Omental fat pad (tissue), 4 donors: ENCODE results near the gene ZSWIM5. TPM values are rescaled to one million over a fixed set of nuclear protein-coding genes. Genes with fewer than 3 reads are reported as not detected.
A peak's percentile ranks its signal among the peaks of the same experiment; 100 is the strongest.
"Not testable (repeated sequence)": the region's sequence is repeated elsewhere in the genome, so short reads cannot be mapped to it uniquely, and the experiment has no call there.

Source experiments
- ATAC-seq: fragments of 150-250 bp; one replicate; pipeline ENCODE4 v1.9.1; 2016; ENCODE audit warnings: mild to moderate bottlenecking, moderate library complexity; ENCODE audit not compliant: low FRiP score
- DNase-seq: peaks from one replicate; pipeline ENCODE4 v3.0.0-alpha.2; 2019; ENCODE audit warnings: low spot score
- CTCF ChIP-seq, 3 donors: fragments of 450-650 bp; IDR thresholded peaks; one replicate each; pipeline ENCODE4 v1.5.1; 2016 to 2017; ENCODE audit warnings: antibody characterized with exemption in 3 of 3, mild to moderate bottlenecking in 3 of 3, moderate library complexity in 2 of 3
- total RNA-seq, 4 donors: library from RNA; depleted of rRNA; stranded (reverse); fragments of >200 nt; gene quantifications; one replicate each; pipeline ENCODE4 v1.1.0, GENCODE V29; 2016

ZSWIM5 gene
- total RNA-seq, 4 donors from 2014 or later = 0.48 to 1.5 (median 0.88) TPM

- TF ChIP-seq CTCF (IDR thresholded peaks at IDR 0.05) = no peak
- DNase-seq (no peak), ATAC-seq (peak; percentile 90)
Measured at GRCh38 chr1:45205011-45205909, 1.1 kb downstream of the ZSWIM5 start.

GRCh38 chr1:45200906-45201500 lies 5.4 kb downstream of the ZSWIM5 start:
- no peak for TF ChIP-seq CTCF (IDR thresholded peaks at IDR 0.05)

GRCh38 chr1:45200435-45200834 lies 6.0 kb downstream of the ZSWIM5 start:
- no peak for TF ChIP-seq CTCF (IDR thresholded peaks at IDR 0.05)
- ATAC-seq (no peak), DNase-seq (no peak)

More at GRCh38 chr1:45200906-45201500, 5.4 kb downstream of the ZSWIM5 start:
- ATAC-seq (no peak), DNase-seq (no peak)

- no peak for ATAC-seq
- DNase-seq = no peak
- TF ChIP-seq CTCF (IDR thresholded peaks at IDR 0.05) = no peak
Measured at GRCh38 chr1:45198185-45198584, 8.2 kb downstream of the ZSWIM5 start.

- no peak for TF ChIP-seq CTCF (IDR thresholded peaks at IDR 0.05)
- ATAC-seq = no peak
- DNase-seq = no peak
Measured at GRCh38 chr1:45196863-45197262, 9.5 kb downstream of the ZSWIM5 start.

- no peak for TF ChIP-seq CTCF (IDR thresholded peaks at IDR 0.05)
- ATAC-seq = no peak
- DNase-seq = no peak
Measured at GRCh38 chr1:45191418-45191783, 15.0 kb downstream of the ZSWIM5 start.

GRCh38 chr1:45187725-45188124 lies 18.7 kb downstream of the ZSWIM5 start:
- no peak for ATAC-seq
- no peak for TF ChIP-seq CTCF (IDR thresholded peaks at IDR 0.05)
- DNase-seq = no peak

GRCh38 chr1:45179918-45180519 lies 26.4 kb downstream of the ZSWIM5 start:
- not testable (repeated sequence) for DNase-seq, ATAC-seq
